Subcutaneous adipose tissue (tissue), 4 donors: ENCODE results near the gene NRSN2. TPM values are rescaled to one million over a fixed set of nuclear protein-coding genes. Genes with fewer than 3 reads are reported as not detected.

Experiments
- CTCF ChIP-seq: fragments of 450-650 bp; IDR thresholded peaks from one replicate; pipeline ENCODE4 v1.5.1; 2016; ENCODE audit warnings: low read depth, mild to moderate bottlenecking, control low read depth, antibody characterized with exemption, moderate library complexity
- total RNA-seq, 4 donors: library from RNA; depleted of rRNA; stranded (reverse); fragments of >200 nt; gene quantifications; one replicate each; pipeline ENCODE4 v1.1.0, GENCODE V29; 2016

NRSN2 gene
- total RNA-seq, 4 donors from 2014 or later: 5.2 to 9.4 (median 7.6) TPM

- TF ChIP-seq CTCF: no peak
Measured at GRCh38 chr20:353166-353565, 6.3 kb downstream of the NRSN2 start.

GRCh38 chr20:354298-354977 lies 7.5 kb downstream of the NRSN2 start:
- TF ChIP-seq CTCF: no peak

- no peak for TF ChIP-seq CTCF
Measured at GRCh38 chr20:356745-357144, 9.8 kb downstream of the NRSN2 start.

GRCh38 chr20:358891-359555 lies 12.1 kb downstream of the NRSN2 start:
- TF ChIP-seq CTCF: no peak

- TF ChIP-seq CTCF: no peak
Measured at GRCh38 chr20:361561-361960, 14.7 kb downstream of the NRSN2 start.

- TF ChIP-seq CTCF: no peak
Measured at GRCh38 chr20:362271-363254, 15.7 kb downstream of the NRSN2 start.
